H1 (cell line): Measurements from ENCODE around the gene FNIP2. TPM values are rescaled to one million over a fixed set of nuclear protein-coding genes. Genes with fewer than 3 reads are reported as not detected.

ENCODE experiments used
- BRCA1 ChIP-seq: IDR thresholded peaks from 2 replicates; pipeline ENCODE4 v1.6.1; 2012; ENCODE audit warnings: low read depth, low read length, improper control_type of control experiment
- CHD1 ChIP-seq: IDR thresholded peaks from 2 replicates; pipeline ENCODE4 v1.6.1; 2012; ENCODE audit warnings: low read depth, low read length, improper control_type of control experiment
- EGR1 ChIP-seq: IDR thresholded peaks from 2 replicates; pipeline ENCODE4 v1.6.1; 2011; ENCODE audit warnings: low read depth, low read length, borderline replicate concordance
- JUN ChIP-seq: IDR thresholded peaks from 2 replicates; pipeline ENCODE4 v1.6.1; 2011; ENCODE audit warnings: low read depth, mild to moderate bottlenecking, improper control_type of control experiment, low read length
- KDM1A ChIP-seq: fragments of 200-600, 300-600 bp; sonication (generic); IDR thresholded peaks from 2 replicates; pipeline ENCODE4 v1.7.1; 2016; ENCODE audit warnings: mild to moderate bottlenecking, low read length, borderline replicate concordance
- MAFK ChIP-seq: IDR thresholded peaks from 2 replicates; pipeline ENCODE4 v1.6.1; 2012; ENCODE audit warnings: low read depth, mild to moderate bottlenecking, improper control_type of control experiment, low read length
- MAX ChIP-seq: IDR thresholded peaks from 2 replicates; pipeline ENCODE4 v1.6.1; 2012; ENCODE audit warnings: inconsistent platforms
- polyA plus RNA-seq, 7 experiments: library from polyadenylated mRNA; depleted of rRNA in 3 of 7; stranded (reverse) in 5 of 7; unstranded in 2 of 7; fragments of >200 nt in 5 of 7; fragments of 200-250 nt in 2 of 7; gene quantifications; 1 replicate in 5 of 7; 2 replicates in 1 of 7; 4 replicates in 1 of 7; pipeline versions ENCODE4 v1.2.1 to v1.2.3, GENCODE V29; 2011 to 2013; ENCODE audit warnings: missing spikeins in 2 of 7, mixed read lengths in 2 of 7
- total RNA-seq: library from RNA; stranded (reverse); fragmentation: NEBNext Ultra II Directional; extraction: Animal tissue kit (Norgen Biotek cat#: 25700); gene quantifications from 2 replicates; pipeline ENCODE4 v1.2.1, GENCODE V29; 2021

The FNIP2 gene
- total and polyA plus RNA-seq, 2 of the 8 experiments (the other 6 are each of a cell fraction or from before 2014, with no cell fraction given): 4.0 to 13.0 TPM

GRCh38 chr4:158750379-158750778, 18.4 kb upstream of the FNIP2 start (continued):
- TF ChIP-seq EGR1: no peak
- TF ChIP-seq KDM1A: no peak
- TF ChIP-seq MAFK: no peak
- no peak for TF ChIP-seq CHD1
- TF ChIP-seq MAX: no peak
- no peak for TF ChIP-seq BRCA1
- TF ChIP-seq JUN: no peak
- TF ChIP-seq, all 59 proteins: peak for 0
